GM19035 (cell line): ENCODE measurements around the gene TMEM247.

Experiments used
- ATAC-seq: cut with Tn5 transposase; IDR thresholded peaks from one replicate; pipeline ENCODE4 v1.9.1; 2021; ENCODE audit not compliant: unreplicated experiment

Gene TMEM247

GRCh38 chr2:46479265-46479664, at the start of gene TMEM247:
TMEM247 (plus strand) TSS chr2:46479565.
- no peak for ATAC-seq

GRCh38 chr2:46430413-46430812, 49.0 kb upstream of the TMEM247 start:
- no peak for ATAC-seq

GRCh38 chr2:46430992-46431391, 48.4 kb upstream of the TMEM247 start:
- ATAC-seq, result no peak

- no peak for ATAC-seq
These were observed 47.7 kb upstream of the TMEM247 start for GRCh38 chr2:46431481-46432235.

GRCh38 chr2:46434851-46435273, 44.5 kb upstream of the TMEM247 start:
- ATAC-seq, result no peak

GRCh38 chr2:46435353-46435752, 44.0 kb upstream of the TMEM247 start:
- ATAC-seq, result no peak

GRCh38 chr2:46435796-46436360, 43.5 kb upstream of the TMEM247 start:
- ATAC-seq, result no peak

- no peak for ATAC-seq
These were observed 42.6 kb upstream of the TMEM247 start for GRCh38 chr2:46436800-46437199.

- ATAC-seq, result no peak
These were observed 41.3 kb upstream of the TMEM247 start for GRCh38 chr2:46438102-46438501.

- ATAC-seq, result no peak
These were observed 40.6 kb upstream of the TMEM247 start for GRCh38 chr2:46438794-46439193.

GRCh38 chr2:46439582-46439981, 39.8 kb upstream of the TMEM247 start:
- ATAC-seq, result no peak

GRCh38 chr2:46441838-46442712, 37.3 kb upstream of the TMEM247 start:
- no peak for ATAC-seq

- no peak for ATAC-seq
These were observed 34.6 kb upstream of the TMEM247 start for GRCh38 chr2:46444732-46445131.

- ATAC-seq, result no peak
These were observed 33.8 kb upstream of the TMEM247 start for GRCh38 chr2:46445556-46445955.

GRCh38 chr2:46446871-46447568, 32.3 kb upstream of the TMEM247 start:
- no peak for ATAC-seq

- no peak for ATAC-seq
These were observed 31.7 kb upstream of the TMEM247 start for GRCh38 chr2:46447649-46448048.

- no peak for ATAC-seq
These were observed 31.3 kb upstream of the TMEM247 start for GRCh38 chr2:46448111-46448510.

GRCh38 chr2:46448641-46449040, 30.7 kb upstream of the TMEM247 start:
- ATAC-seq, result no peak

- ATAC-seq, result no peak
These were observed 29.7 kb upstream of the TMEM247 start for GRCh38 chr2:46449700-46450099.

GRCh38 chr2:46451131-46451711, 28.1 kb upstream of the TMEM247 start:
- ATAC-seq, result no peak

GRCh38 chr2:46456789-46457188, 22.6 kb upstream of the TMEM247 start:
- ATAC-seq, result no peak
